ENCODE measurements around the gene LCN10. TPM values are rescaled to one million over a fixed set of nuclear protein-coding genes. Genes with fewer than 3 reads are reported as not detected.

The LCN10 gene
- total and polyA plus RNA-seq, 2 donors (not counting 3 experiments of a cell fraction or from before 2014, with no cell fraction given): not detected

DNA sequence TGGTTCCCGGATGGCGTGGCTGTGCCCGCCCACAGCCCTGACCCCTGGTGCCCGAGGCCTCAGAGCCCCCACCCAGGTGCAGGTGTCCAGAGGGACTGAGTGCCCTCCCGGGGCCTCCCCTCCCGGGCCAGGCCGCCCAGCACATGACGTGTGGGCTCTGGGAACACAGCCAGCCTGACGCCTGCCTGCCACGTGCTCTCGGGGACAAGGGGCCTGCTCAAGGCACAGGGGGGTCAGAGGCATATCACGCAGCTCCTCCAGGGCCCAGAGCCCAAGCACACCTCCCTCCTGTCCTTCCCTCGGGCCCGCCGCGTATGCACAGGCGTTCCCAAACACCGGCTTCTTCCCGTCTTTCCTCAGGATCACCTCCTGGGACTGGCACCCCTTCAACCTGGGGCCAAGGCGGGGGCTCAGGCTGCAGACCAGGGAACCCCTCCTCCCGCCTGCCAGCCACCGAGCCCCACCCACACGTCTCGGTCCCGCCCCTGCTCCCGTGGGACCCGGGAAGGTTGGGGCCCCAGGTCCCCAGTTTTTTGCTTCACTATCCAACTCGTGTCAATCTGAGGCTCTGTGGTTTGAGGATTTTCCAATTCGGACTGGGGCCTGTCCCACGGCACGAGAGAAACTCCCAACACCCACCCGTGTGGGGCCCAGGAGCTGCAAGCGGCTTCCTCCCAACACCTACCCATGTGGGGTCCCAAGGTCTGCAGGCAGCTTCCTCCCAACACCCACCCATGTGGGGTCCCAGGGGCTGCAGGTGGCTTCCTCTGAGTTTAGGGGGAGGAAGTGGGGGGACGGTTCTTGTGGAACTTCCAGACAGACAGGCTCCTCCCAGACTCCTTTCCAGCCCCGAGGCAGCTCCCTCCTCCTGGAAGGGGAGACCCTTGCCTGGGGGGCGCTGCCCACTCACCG, 1.5 kb downstream of the LCN10 start:
- POLR2A ChIA-PET: no interaction called here
- Histone ChIP-seq H3K27me3 (ENCODE audit: control insufficient read depth in 2 of 2, insufficient read depth in 2 of 2, low read length in 2 of 2) (peaks cover 0 to 5% of the 10 kb centered on the region in 2 experiments), H4K20me1 (replicated peaks; ENCODE audit: control insufficient read depth, extremely low read depth, insufficient read depth, low read length) (no peaks in the 10 kb centered on the region), H2AFZ (ENCODE audit: low read depth, low read length) (no peak overlapping the region), H3K27ac (ENCODE audit: insufficient read depth, low read depth, low read length) (no peak overlapping the region), H3K4me2 (ENCODE audit: insufficient read depth, low read length) (no peak overlapping the region), H3K4me3 (replicated peaks in 1 of 3; ENCODE audit: insufficient read depth in 1 of 3, low read depth in 1 of 3, low read length in 3 of 3) (no peak overlapping the region), H3K9me3 (replicated peaks; ENCODE audit: control insufficient read depth, insufficient read depth, low read length) (no peaks in the 10 kb centered on the region), H3K9ac (replicated peaks; ENCODE audit: extremely low read depth, insufficient read depth, low read length) (no peak overlapping the region), H3K79me2 (ENCODE audit: control insufficient read depth, insufficient read depth, low read length) (no peaks in the 10 kb centered on the region), H3K9me1 (replicated peaks; ENCODE audit: control insufficient read depth, extremely low read depth, insufficient read depth, low read length) (no peaks in the 10 kb centered on the region), H3K36me3 (ENCODE audit: control insufficient read depth in 2 of 2, extremely low read depth in 1 of 2, insufficient read depth in 2 of 2, low read length in 2 of 2) (no peaks in the 10 kb centered on the region), H3K4me1 (ENCODE audit: control insufficient read depth, extremely low read depth, insufficient read depth, low read length) (no peaks in the 10 kb centered on the region)
- FAIRE-seq: no peak
- DNase-seq (ENCODE audit: low read depth, low spot score): no peak
- CTCF ChIA-PET: interaction anchor here (6.0 kb wide), 1 partner anchor 12 kb away, joined by 31 read pairs; no protein-coding TSS in a partner anchor
- no TSS peak for BruUV-seq (replicated peaks)
- no peak for TF ChIP-seq MYC (IDR thresholded peaks at IDR 0.05; ENCODE audit: low read depth, low read length)
- peak; percentile 19 for TF ChIP-seq MAX (IDR thresholded peaks at IDR 0.05; ENCODE audit: insufficient read depth, insufficient read length)
- TF ChIP-seq GATA2 (IDR thresholded peaks at IDR 0.05; ENCODE audit: insufficient read depth, insufficient read length, low read depth, low read length): no peak
- dilution Hi-C loops (cut with MboI; ENCODE audit: extremely low pct_ligation_motif_present, low sequenced_read_pairs): no loop called here
- intact Hi-C loops (cut with micrococcal nuclease): no loop called here

DNA sequence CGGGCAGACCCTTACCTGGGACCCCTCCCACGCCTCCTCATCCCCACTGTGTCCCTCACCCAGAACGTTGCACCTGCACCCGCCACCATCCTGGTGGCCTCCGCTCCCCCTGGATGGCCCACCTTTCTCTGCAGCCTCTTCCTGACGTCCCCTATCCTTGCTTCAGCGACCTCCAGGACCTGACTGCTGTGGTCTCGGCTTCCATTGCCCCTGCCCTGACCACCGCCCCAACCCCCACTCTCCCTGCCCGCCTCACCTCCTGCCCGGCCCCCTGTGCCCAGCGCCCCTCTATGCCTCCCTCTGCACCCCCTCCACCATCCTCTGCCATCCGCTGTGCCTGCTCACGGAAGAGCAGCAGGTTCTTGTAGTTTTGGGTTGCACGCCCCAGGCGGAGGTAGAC, 2.2 kb downstream of the LCN10 start:
- dilution Hi-C loops (cut with MboI; ENCODE audit: extremely low pct_ligation_motif_present, low sequenced_read_pairs) (no loop called here), intact Hi-C loops (cut with micrococcal nuclease) (no loop called here)
- Histone ChIP-seq H4K20me1 (replicated peaks; ENCODE audit: control insufficient read depth, extremely low read depth, insufficient read depth, low read length) (no peaks in the 10 kb centered on the region), H3K4me1 (ENCODE audit: control insufficient read depth, extremely low read depth, insufficient read depth, low read length) (no peaks in the 10 kb centered on the region), H3K27ac (ENCODE audit: insufficient read depth, low read depth, low read length) (no peak overlapping the region), H3K79me2 (ENCODE audit: control insufficient read depth, insufficient read depth, low read length) (no peaks in the 10 kb centered on the region), H3K4me2 (ENCODE audit: insufficient read depth, low read length) (no peak overlapping the region), H3K9me3 (replicated peaks; ENCODE audit: control insufficient read depth, insufficient read depth, low read length) (no peaks in the 10 kb centered on the region), H3K9ac (replicated peaks; ENCODE audit: extremely low read depth, insufficient read depth, low read length) (no peak overlapping the region), H3K36me3 (ENCODE audit: control insufficient read depth in 2 of 2, extremely low read depth in 1 of 2, insufficient read depth in 2 of 2, low read length in 2 of 2) (no peaks in the 10 kb centered on the region), H3K4me3 (replicated peaks in 1 of 3; ENCODE audit: insufficient read depth in 1 of 3, low read depth in 1 of 3, low read length in 3 of 3) (no peak overlapping the region), H2AFZ (ENCODE audit: low read depth, low read length) (no peak overlapping the region), H3K27me3 (ENCODE audit: control insufficient read depth in 2 of 2, insufficient read depth in 2 of 2, low read length in 2 of 2) (peaks cover 0 to 5% of the 10 kb centered on the region in 2 experiments), H3K9me1 (replicated peaks; ENCODE audit: control insufficient read depth, extremely low read depth, insufficient read depth, low read length) (no peaks in the 10 kb centered on the region)
- ChIA-PET POLR2A (no interaction called here), CTCF (no interaction called here)
- FAIRE-seq: no peak
- TF ChIP-seq EZH2 (IDR thresholded peaks at IDR 0.05; ENCODE audit: borderline replicate concordance, low read depth, low read length, severe bottlenecking): no peak
- no peak for TF ChIP-seq JUN (IDR thresholded peaks at IDR 0.05; ENCODE audit: borderline replicate concordance, insufficient read depth, insufficient read length, low read depth)
- TF ChIP-seq FOS (IDR thresholded peaks at IDR 0.05; ENCODE audit: borderline replicate concordance, insufficient read depth, low read length): no peak
- no peak for TF ChIP-seq MAX (IDR thresholded peaks at IDR 0.05; ENCODE audit: insufficient read depth, insufficient read length)
- no peak for TF ChIP-seq GATA2 (IDR thresholded peaks at IDR 0.05; ENCODE audit: insufficient read depth, insufficient read length, low read depth, low read length)
- TF ChIP-seq MYC (IDR thresholded peaks at IDR 0.05; ENCODE audit: low read depth, low read length): no peak
- TF ChIP-seq, protein P1, sequence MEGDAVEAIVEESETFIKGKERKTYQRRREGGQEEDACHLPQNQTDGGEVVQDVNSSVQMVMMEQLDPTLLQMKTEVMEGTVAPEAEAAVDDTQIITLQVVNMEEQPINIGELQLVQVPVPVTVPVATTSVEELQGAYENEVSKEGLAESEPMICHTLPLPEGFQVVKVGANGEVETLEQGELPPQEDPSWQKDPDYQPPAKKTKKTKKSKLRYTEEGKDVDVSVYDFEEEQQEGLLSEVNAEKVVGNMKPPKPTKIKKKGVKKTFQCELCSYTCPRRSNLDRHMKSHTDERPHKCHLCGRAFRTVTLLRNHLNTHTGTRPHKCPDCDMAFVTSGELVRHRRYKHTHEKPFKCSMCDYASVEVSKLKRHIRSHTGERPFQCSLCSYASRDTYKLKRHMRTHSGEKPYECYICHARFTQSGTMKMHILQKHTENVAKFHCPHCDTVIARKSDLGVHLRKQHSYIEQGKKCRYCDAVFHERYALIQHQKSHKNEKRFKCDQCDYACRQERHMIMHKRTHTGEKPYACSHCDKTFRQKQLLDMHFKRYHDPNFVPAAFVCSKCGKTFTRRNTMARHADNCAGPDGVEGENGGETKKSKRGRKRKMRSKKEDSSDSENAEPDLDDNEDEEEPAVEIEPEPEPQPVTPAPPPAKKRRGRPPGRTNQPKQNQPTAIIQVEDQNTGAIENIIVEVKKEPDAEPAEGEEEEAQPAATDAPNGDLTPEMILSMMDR (IDR thresholded peaks at IDR 0.05; ENCODE audit: extremely low read depth in 1 of 2, insufficient read depth in 1 of 2, low read depth in 1 of 2, low read length in 2 of 2): no peak
- TF ChIP-seq POLR2AphosphoS5 (IDR thresholded peaks at IDR 0.05; ENCODE audit: insufficient read depth, low read depth, low read length): no peak
- TF ChIP-seq POLR2A (IDR thresholded peaks at IDR 0.05; ENCODE audit: low read depth, low read length): no peak
- no TSS peak for BruUV-seq (replicated peaks)
- DNase-seq (ENCODE audit: low read depth, low spot score): no peak
